ENCODE results near the gene MARCKSL1.

The MARCKSL1 gene

GRCh38 chr1:32334274-32334861 is 1.7 kb downstream of the MARCKSL1 start:
- Histone ChIP-seq H3K4me3 (peak overlapping the region; percentile 97), H3K27me3 (no peaks in the 10 kb centered on the region), H3K9me3 (no peaks in the 10 kb centered on the region), H3K36me3 (peaks cover 54% of the 10 kb centered on the region), H3K27ac (peak overlapping the region; percentile 97), H4K20me1 (peaks cover 76% of the 10 kb centered on the region), H3K9ac (peak overlapping the region; percentile 99), H3K4me2 (peak overlapping the region; percentile 92), H3K4me1 (peaks cover 75% of the 10 kb centered on the region)
- no peak for TF ChIP-seq Cebpa-rat (IDR thresholded peaks at IDR 0.05)

DNA sequence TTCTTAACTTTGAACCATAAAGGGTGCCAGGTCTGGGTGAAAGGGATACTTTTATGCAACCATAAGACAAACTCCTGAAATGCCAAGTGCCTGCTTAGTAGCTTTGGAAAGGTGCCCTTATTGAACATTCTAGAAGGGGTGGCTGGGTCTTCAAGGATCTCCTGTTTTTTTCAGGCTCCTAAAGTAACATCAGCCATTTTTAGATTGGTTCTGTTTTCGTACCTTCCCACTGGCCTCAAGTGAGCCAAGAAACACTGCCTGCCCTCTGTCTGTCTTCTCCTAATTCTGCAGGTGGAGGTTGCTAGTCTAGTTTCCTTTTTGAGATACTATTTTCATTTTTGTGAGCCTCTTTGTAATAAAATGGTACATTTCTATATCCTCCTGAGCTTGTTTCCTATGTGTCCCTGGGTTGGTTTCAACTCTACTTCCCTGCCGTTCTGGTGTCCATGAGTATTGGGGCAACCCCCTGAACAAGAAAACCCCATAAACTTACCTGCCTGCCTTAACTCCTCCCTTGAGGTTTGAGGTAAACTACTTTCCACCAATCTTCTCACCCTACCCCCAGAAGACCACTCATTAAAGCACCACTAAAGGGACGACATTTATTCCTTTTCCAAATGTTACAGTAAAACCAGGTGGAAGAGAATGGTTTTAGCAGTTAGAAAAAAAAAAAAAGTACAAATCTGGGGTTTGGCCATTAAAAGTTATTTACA is 2.6 kb downstream of the MARCKSL1 start:
- Histone ChIP-seq H3K4me1 (peaks cover 65% of the 10 kb centered on the region), H3K36me3 (peaks cover 63% of the 10 kb centered on the region), H3K4me2 (peak overlapping the region; percentile 92), H3K27me3 (no peaks in the 10 kb centered on the region), H3K9ac (peak overlapping the region; percentile 99; the same call in 1 of the 2 replicates), H4K20me1 (peaks cover 86% of the 10 kb centered on the region), H3K27ac (peak overlapping the region; percentile 97; the same call in 1 of the 2 replicates), H3K4me3 (peak overlapping the region; percentile 97), H3K9me3 (no peaks in the 10 kb centered on the region)
- no peak for TF ChIP-seq Cebpa-rat (IDR thresholded peaks at IDR 0.05)

- no peak overlapping the region; the same call in 1 of the 2 replicates for H3K27ac ChIP-seq
- TF ChIP-seq Cebpa-rat (IDR thresholded peaks at IDR 0.05), result no peak
- no peak overlapping the region for H3K4me3 ChIP-seq
- peak overlapping the region; percentile 92 for H3K4me2 ChIP-seq
- peaks cover 88% of the 10 kb centered on the region for H4K20me1 ChIP-seq
- H3K27me3 ChIP-seq, result no peaks in the 10 kb centered on the region
- H3K4me1 ChIP-seq, result peaks cover 56% of the 10 kb centered on the region
- H3K9ac ChIP-seq, result 0 out of 2 replicates have a peak overlapping the region, but pooled peaks have one; percentile 49
- H3K9me3 ChIP-seq, result no peaks in the 10 kb centered on the region
- H3K36me3 ChIP-seq, result peaks cover 73% of the 10 kb centered on the region
These were observed 3.5 kb downstream of the MARCKSL1 start for GRCh38 chr1:32332290-32333079.

- Histone ChIP-seq H3K36me3 (peaks cover 81% of the 10 kb centered on the region), H3K4me2 (peak overlapping the region; percentile 92; the same call in 1 of the 2 replicates), H4K20me1 (peaks cover 86% of the 10 kb centered on the region), H3K9me3 (no peaks in the 10 kb centered on the region), H3K27ac (no peak overlapping the region), H3K4me1 (peaks cover 46% of the 10 kb centered on the region), H3K27me3 (no peaks in the 10 kb centered on the region), H3K9ac (no peak overlapping the region), H3K4me3 (no peak overlapping the region)
- TF ChIP-seq Cebpa-rat (IDR thresholded peaks at IDR 0.05), result no peak
These were observed 4.5 kb downstream of the MARCKSL1 start for GRCh38 chr1:32331549-32331948.

GRCh38 chr1:32330558-32331151 is 5.4 kb downstream of the MARCKSL1 start:
- 0 out of 2 replicates have a peak overlapping the region, but pooled peaks have one; percentile 92 for H3K4me2 ChIP-seq
- no peak overlapping the region for H3K4me3 ChIP-seq
- peaks cover 43% of the 10 kb centered on the region for H3K4me1 ChIP-seq
- no peaks in the 10 kb centered on the region for H3K9me3 ChIP-seq
- no peak overlapping the region for H3K9ac ChIP-seq
- H3K27ac ChIP-seq, result no peak overlapping the region
- H3K27me3 ChIP-seq, result no peaks in the 10 kb centered on the region
- no peak for TF ChIP-seq Cebpa-rat (IDR thresholded peaks at IDR 0.05)
- H4K20me1 ChIP-seq, result peaks cover 83% of the 10 kb centered on the region
- H3K36me3 ChIP-seq, result peaks cover 90% of the 10 kb centered on the region

DNA sequence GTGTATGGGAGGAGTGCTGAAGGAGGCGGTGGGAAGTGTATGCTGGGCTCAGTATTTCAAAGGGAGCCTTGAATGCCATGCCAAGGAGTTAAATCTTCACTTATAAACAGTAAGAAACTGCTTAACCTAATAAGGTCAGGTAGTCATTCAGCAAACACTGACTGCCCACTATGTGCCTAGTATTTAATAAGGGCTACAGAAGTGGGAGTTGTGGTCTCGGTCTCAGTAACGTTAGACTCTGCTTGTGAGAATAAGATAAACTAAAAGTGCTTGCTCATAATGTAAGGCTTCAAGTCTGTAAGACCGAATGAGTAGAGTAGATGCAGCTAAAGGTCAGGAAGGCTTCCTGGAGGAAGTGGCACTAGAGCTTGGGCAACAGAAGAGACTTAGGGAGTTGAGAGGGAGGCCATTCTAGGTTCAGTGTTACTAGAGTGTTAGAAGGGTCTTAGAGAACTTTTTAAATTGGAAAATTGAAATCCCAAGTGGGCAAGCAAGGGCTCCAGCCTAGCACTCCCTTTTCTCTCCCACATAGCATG is 6.0 kb downstream of the MARCKSL1 start:
- no peaks in the 10 kb centered on the region for H3K9me3 ChIP-seq
- peaks cover 43% of the 10 kb centered on the region for H3K4me1 ChIP-seq
- H3K9ac ChIP-seq, result no peak overlapping the region
- peaks cover 96% of the 10 kb centered on the region for H3K36me3 ChIP-seq
- no peak overlapping the region for H3K4me3 ChIP-seq
- H3K27me3 ChIP-seq, result no peaks in the 10 kb centered on the region
- H3K4me2 ChIP-seq, result no peak overlapping the region
- no peak for TF ChIP-seq Cebpa-rat (IDR thresholded peaks at IDR 0.05)
- no peak overlapping the region for H3K27ac ChIP-seq
- H4K20me1 ChIP-seq, result peaks cover 81% of the 10 kb centered on the region

GRCh38 chr1:32327204-32327603 is 8.8 kb downstream of the MARCKSL1 start:
- peaks cover 22% of the 10 kb centered on the region for H3K4me1 ChIP-seq
- no peak for TF ChIP-seq Cebpa-rat (IDR thresholded peaks at IDR 0.05)
- no peaks in the 10 kb centered on the region for H3K9me3 ChIP-seq
- H3K27ac ChIP-seq, result no peak overlapping the region
- peaks cover 99% of the 10 kb centered on the region for H3K36me3 ChIP-seq
- no peaks in the 10 kb centered on the region for H3K27me3 ChIP-seq
- no peak overlapping the region for H3K4me2 ChIP-seq
- peaks cover 71% of the 10 kb centered on the region for H4K20me1 ChIP-seq
- no peak overlapping the region for H3K4me3 ChIP-seq
- no peak overlapping the region for H3K9ac ChIP-seq

DNA sequence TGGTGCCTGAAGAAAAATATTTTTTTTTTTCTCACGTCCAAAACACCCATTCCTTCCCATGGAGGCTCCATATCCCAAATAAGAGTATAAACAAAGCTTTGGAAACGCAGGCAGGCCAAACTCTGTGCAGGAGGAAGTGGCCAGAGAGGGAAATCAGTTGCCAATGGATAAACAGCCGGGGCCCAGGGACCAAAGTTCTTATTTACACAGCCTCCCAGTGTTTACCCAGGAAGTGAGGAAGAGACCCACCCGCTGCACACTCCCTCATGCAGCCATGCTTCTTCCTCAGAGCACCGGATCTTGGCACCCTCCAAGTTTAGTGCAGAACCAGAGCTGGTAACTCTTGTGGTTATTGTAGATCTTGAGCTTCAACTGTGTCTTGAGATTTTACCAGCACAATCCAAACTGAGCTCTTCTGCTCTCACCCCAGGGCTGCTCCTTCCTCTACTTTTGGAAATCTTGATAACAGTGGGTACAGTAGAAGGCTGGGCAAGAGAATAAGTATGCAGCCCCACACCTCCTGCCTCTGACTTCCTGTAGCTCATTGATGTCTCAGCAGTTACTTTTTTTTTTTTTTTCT is 14.2 kb downstream of the MARCKSL1 start:
- peak overlapping the region; percentile 25 for H3K4me2 ChIP-seq
- peaks cover 85% of the 10 kb centered on the region for H3K36me3 ChIP-seq
- H3K9ac ChIP-seq, result no peak overlapping the region

More for the DNA sequence above, 14.2 kb downstream of the MARCKSL1 start:
- Histone ChIP-seq H3K4me3 (no peak overlapping the region), H3K27me3 (no peaks in the 10 kb centered on the region), H4K20me1 (peaks cover 32% of the 10 kb centered on the region), H3K27ac (peak overlapping the region; percentile 12; the same call in 1 of the 2 replicates), H3K9me3 (no peaks in the 10 kb centered on the region), H3K4me1 (peaks cover 55% of the 10 kb centered on the region)
- TF ChIP-seq Cebpa-rat (IDR thresholded peaks at IDR 0.05), result no peak
